Cardiac fibroblast (primary cell): ENCODE data around the gene TPMT.

ENCODE experiments used
- DNase-seq, 2 donors: peaks; one replicate each; pipeline versions ENCODE4 v3.0.0 to v3.0.0-alpha.2; 2010; ENCODE audit warnings: low read depth in 2 of 2
- H3K4me3 ChIP-seq, 2 donors: replicated peaks in 1 of 2; 1 replicate in 1 of 2; 2 replicates in 1 of 2; pipeline ENCODE4 v1.5.1; 2011; ENCODE audit warnings: low read depth in 2 of 2, low read length in 2 of 2, mild to moderate bottlenecking in 2 of 2, moderate library complexity in 1 of 2
- TF ChIP-seq, protein P1 (sequence below): IDR thresholded peaks from one replicate; pipeline ENCODE4 v1.5.1; 2011; ENCODE audit warnings: low read depth, mild to moderate bottlenecking, low read length, inconsistent platforms

TPMT gene

GRCh38 chr6:18148304-18149025 lies 6.4 kb downstream of the TPMT start:
- TF ChIP-seq, protein P1, sequence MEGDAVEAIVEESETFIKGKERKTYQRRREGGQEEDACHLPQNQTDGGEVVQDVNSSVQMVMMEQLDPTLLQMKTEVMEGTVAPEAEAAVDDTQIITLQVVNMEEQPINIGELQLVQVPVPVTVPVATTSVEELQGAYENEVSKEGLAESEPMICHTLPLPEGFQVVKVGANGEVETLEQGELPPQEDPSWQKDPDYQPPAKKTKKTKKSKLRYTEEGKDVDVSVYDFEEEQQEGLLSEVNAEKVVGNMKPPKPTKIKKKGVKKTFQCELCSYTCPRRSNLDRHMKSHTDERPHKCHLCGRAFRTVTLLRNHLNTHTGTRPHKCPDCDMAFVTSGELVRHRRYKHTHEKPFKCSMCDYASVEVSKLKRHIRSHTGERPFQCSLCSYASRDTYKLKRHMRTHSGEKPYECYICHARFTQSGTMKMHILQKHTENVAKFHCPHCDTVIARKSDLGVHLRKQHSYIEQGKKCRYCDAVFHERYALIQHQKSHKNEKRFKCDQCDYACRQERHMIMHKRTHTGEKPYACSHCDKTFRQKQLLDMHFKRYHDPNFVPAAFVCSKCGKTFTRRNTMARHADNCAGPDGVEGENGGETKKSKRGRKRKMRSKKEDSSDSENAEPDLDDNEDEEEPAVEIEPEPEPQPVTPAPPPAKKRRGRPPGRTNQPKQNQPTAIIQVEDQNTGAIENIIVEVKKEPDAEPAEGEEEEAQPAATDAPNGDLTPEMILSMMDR = no peak
- peak; percentile 71 to 90 for DNase-seq
- H3K4me3 ChIP-seq = no peak overlapping the region

GRCh38 chr6:18147616-18148015 lies 7.3 kb downstream of the TPMT start:
- H3K4me3 ChIP-seq = no peak overlapping the region
- TF ChIP-seq, protein P1 = no peak
- DNase-seq = no peak

DNA sequence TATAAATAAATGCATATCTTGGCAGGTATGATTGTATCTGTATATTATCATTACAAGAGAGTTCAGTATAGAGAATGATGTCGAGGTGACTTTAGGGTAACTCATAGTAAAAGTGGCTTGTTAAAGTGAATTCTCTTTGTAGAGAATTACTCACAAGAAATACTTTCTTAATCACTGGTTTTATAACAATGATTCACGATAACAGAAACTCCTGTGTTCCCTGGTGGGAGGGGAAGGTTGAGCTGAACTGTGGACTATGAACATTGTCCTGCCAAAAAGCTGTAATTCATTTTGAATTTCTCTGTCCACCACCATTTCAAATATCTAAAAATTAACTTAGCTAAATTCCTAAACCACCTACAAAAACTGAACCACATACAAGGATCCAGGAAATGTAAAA lies 7.7 kb downstream of the TPMT start:
- peak; percentile 34 to 67 for DNase-seq
- H3K4me3 ChIP-seq = no peak overlapping the region
- TF ChIP-seq, protein P1 = no peak

DNA sequence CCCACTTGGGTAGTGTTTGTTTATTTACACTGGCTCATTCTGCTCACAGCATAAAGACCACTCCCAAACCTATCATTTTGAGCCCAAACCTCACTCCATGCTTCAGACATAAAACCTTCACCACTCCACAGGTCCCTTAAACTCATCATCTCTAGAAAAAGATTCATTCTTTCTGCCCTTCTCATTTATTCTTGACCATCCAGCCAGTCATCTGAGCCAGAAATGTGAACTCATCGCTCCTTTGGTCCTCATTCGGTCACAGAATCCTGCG lies 12.4 kb downstream of the TPMT start:
- TF ChIP-seq, protein P1 = no peak
- H3K4me3 ChIP-seq = no peak overlapping the region
- no peak for DNase-seq

- no peak for DNase-seq
- no peak overlapping the region for H3K4me3 ChIP-seq
- TF ChIP-seq, protein P1 = no peak
Observed at GRCh38 chr6:18141805-18142590, 12.9 kb downstream of the TPMT start.

GRCh38 chr6:18139935-18140621 lies 14.8 kb downstream of the TPMT start:
- DNase-seq = no peak
- H3K4me3 ChIP-seq = no peak overlapping the region
- TF ChIP-seq, protein P1 = no peak
